GM19397 (cell line): ENCODE measurements around the gene FAM227A.
"Not testable (repeated sequence)": the region's sequence is repeated elsewhere in the genome, so short reads cannot be mapped to it uniquely, and the experiment has no call there.

Source experiments
- ATAC-seq: cut with Tn5 transposase; IDR thresholded peaks from one replicate; pipeline ENCODE4 v1.9.1; 2021; ENCODE audit warnings: mild to moderate bottlenecking, moderate library complexity; ENCODE audit not compliant: unreplicated experiment

The FAM227A gene

DNA sequence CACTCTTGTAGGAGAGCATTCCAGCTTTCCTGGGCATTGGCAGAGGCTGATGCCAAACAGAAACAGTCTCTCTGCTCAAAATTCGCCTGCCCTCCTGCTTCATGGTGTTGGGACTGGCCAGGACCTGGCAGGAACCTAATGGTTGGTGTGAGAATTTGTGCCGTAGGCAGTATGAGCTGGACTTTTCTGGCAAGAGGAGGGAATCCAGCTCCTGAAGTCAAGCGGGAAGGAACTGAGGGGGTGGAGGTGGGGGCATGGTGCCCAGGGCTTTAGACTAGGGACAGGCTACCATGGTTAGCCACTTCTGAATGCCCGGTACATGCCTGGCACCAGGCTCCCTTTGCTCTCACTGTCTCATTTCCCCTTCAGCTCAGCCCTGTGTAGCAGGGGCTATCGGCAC, 18.7 kb upstream of the FAM227A start:
- ATAC-seq = no peak

DNA sequence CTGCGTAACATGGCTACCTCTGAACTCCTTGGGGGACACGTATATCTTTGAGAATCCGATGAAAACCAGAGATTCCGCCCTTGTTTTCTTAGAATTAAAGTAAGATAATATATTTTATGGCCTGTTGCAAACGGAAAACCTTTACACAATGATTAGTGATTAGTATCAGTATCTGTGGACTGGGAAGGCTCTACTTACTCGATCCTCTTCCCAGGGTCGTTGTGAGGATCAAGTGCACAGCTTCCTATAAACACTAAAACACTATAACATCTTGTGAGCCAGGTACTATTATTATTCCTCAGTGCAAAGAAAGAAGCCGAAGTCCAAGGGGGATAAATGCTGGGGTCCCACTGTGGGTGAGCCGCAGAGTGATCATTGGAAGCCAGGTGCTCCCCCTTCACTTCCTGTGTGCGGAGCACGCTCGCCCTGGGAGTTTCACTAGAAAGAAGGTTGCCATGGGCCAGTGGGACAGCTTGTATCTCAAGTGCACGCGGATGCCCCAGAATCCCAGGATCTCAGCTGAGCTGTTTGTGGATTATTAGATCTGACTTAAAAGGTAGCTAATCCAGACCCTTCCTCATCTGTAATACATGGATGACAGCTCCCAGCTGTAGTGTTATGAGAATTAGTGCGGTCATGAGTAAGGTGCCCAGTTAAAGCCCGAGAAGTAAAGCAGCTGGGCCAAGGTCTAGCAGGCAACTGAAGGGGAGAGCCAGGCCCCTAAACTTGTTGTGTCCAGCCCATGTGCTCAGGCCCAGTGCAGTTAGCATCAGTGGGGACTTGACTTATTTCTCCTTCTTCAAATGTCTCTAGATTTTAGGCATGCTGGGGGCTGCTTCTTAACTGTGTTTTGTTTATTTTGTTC, 1.1 kb upstream of the FAM227A start:
- no peak for ATAC-seq

DNA sequence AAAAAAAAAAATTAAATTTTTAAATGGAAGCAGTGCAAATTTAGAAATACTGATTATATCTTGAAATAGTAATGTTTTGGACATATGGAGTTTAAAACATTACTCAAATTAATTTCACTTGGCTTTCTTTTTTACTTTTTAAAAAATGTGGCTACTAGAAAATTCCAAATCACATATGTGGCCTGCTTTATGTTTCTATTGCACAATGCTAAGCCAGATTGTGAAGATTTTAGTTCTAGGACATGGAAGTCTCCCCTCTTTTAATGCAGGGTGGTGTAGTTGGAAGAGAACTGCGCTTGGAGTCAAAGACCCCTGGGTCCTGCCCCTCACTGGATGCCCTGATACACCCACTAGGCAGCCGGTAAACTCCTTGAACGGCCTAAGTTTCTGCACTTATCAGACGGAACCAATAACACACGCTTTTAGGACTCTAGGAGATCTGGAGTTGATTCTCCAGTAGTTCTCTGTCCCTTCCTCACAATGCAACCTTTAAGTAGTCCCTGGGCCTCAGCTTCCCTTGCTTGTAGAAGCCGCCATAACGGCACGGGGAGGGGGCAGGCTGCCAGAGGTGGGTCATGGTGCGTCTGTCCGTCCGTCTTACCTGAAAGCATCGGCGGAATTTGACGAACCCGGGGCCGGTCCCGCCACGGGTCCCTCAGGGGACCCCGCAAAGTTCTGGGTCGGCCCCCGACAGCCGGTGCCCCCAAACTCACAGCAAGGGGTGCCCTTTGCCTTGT, 505 bp downstream of the FAM227A start:
- ATAC-seq = no peak

DNA sequence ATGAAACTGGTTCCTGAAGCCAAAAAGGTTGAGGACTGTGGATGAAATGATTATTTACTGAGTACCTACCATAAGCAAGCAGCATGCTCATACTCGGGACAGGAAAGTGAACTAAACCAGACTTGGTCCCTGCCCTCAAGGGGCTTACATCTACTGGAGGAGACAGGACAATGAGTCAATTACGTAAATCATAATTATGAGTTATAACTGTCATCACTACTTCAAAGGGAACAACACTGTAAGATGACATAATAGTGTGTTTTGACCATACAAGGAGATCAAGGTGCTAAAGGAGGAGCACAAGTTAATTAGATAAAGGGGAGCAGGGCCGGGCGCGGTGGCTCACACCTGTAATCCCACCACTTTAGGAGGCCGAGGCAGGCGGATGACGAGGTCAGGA, 2.5 kb downstream of the FAM227A start:
- no peak for ATAC-seq

DNA sequence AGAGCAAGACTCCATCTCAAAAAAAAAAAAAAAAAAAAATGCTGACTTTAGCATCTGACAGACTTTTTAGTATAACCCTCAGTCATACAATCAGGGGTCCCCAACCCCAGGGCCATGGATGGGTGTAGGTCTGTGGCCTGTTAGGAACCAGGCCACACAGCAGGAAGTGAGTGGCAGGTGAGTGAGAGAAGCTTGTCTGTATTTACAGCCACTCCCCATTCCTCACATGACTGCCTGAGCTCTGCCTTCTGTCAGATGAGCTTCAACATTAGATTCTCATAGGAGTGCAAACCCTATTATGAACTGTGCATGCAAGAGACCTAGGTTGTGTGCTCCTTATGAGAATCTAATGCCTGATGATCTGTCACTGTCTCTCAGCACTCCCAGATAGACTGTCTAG, 3.3 kb downstream of the FAM227A start:
- no peak for ATAC-seq

DNA sequence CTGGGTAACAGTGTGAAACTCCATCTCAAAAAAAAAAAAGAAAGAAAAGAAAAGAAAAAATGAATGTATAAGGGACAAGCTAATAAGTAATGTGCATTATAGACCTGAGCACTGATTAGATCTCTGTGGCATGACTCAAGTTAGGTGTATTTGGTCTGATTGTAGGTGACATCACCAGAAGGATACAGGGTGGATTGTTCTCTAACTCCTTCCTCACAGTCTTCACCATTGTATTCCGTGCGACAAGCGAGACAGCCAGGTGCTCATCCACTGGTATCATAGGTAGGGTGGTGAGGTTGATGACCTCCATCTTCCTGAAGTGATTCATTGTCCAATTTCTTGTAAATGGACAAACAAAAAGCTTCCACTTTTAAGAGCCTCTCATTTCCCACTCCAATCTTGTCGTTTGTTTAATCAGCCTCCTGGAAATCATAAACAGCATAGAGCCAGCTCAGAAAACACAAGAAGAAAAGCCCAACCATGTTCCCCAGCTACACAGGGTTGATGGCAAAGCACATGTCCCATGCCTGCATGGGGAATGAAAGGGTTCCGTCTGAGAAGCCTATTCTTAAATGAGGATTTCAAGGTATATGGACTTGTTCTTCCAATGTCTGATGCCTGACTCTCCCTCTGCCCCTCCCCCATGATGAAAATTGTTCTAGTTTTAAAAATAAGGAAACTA, 6.2 kb downstream of the FAM227A start:
- no peak for ATAC-seq

DNA sequence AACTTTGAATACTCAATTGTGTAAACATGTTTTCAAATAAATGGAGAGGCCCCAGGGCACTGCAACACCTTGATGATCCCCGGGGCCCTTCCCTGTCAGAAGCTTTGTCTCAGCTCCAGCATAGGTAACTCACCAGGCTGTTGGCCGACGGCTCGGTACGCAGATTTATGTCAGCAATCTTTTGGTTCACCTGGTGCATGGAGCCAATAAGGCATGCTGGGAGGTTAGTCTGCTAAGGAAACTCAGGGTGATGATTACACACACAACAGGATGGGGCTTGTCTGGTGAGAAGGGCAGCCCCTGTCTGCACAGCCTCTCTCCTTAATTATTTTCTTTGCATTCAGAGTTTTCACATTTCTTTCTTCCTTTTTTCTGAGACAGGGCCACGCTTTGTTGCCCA, 10.8 kb downstream of the FAM227A start:
- ATAC-seq = no peak

DNA sequence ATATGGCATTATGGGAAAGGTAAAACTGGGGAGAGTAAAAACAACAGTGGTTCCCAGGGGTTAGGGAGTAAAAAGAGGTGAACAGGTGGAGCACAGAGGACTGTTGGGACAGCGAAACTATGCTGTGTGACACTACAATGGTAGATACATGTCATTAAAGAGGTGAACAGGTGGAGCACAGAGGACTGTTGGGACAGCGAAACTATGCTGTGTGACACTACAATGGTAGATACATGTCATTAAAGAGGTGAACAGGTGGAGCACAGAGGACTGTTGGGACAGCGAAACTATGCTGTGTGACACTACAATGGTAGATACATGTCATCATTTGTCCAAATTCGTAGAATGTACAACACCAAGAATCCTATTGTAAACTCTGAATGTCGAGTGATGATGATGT, 11.9 kb downstream of the FAM227A start:
- not testable (repeated sequence) for ATAC-seq

DNA sequence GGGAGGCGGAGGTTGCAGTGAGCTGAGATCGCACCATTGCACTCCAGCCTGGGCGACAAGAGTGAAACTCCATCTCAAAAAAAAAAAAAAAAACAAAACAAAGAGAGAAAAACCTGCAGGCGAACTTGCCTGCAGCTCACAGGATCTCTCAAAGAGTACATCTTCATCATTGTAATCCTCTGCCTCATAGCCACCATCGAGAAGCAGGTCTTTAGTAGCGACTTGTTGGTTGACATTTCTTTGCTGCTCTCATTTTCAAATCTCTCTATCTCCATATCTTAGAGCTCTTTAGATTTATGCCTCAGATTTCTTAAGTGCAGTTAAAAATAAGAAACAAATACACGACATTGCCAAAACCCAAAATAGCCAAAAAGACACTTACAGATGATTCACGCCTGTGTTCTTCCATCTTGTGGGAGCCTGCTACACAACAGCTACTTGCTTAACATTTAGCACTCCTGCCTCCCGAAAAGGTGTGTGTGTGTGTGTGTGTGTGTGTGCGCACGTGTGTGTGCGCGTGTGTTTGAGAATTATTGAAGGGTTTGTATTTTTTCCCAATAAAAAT, 14.6 kb downstream of the FAM227A start:
- no peak for ATAC-seq

DNA sequence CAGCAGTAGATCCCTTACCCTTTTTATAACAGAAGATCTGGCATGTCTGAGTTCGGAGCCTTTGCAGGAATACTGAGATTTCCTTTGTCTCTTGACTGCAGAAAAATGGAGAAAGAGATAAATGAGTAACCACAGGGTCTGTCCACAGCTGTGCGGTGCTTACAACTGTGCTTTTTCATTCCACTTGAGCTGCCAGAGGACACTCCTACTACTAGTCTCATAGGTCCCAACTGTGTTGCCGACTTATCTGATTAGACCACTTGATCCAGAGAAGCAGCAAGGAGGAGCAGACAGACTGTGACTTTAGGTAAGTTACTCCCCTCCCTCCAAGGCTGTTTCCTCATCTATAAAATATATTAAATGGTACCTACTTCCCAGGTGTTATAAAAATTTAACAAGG, 17.5 kb downstream of the FAM227A start:
- ATAC-seq = no peak

DNA sequence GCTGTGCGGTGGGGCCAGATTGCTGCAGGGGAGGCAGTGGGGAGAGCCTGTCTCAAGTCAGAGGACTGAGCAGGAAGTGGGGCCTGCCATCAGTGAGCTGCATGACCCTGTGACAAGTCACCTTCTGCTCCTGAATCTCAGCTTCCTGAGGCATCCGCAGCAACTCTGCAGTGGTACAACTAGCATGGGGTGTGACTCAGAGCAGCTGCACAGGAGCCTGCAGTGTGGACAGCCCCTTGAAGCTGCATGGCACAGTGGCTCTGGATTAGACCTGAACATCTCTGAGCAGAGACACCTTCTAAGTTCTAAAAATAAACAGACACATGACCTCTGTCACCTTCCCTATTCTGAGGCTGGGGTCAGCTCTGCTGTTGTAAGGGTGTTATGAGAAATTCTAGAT, 18.0 kb downstream of the FAM227A start:
- no peak for ATAC-seq

DNA sequence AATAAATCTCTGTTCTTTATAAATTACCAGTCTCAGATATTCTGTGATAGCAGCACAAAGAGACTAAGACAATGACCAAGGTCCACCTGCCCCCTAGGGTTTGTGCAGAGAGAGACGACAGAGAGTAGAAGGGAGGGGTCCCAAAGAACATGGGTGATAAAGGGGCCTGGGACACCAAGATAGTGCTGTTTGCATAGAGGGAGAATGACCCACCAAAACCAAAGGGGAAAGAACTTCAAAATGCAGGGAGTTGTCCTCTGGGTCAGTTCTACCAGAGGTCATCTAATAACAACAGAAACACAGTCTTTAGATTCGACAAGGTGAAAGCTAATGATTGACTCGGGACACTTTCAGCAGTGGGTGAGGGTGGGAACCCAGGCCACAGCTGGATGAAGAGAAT, 23.7 kb downstream of the FAM227A start:
- ATAC-seq = no peak

DNA sequence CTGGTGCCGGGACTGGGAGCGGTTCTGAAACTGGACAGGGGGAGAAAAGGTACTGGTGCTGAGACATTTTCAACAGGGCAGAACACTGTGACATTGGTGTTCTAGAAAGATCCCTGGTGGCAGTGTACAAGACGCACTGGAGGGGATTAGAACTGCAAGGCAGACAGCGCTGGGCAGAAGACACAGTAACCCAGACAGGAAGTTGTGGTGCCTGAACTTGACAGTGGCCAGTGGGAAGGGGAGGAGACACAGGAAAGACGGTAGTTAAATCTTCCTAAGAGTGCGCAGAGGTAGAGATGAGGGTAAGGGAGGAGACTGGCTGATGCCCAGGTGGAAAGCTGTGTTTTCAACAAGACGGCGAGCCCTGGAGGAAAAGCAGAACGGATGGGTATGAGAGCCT, 24.5 kb downstream of the FAM227A start:
- no peak for ATAC-seq

DNA sequence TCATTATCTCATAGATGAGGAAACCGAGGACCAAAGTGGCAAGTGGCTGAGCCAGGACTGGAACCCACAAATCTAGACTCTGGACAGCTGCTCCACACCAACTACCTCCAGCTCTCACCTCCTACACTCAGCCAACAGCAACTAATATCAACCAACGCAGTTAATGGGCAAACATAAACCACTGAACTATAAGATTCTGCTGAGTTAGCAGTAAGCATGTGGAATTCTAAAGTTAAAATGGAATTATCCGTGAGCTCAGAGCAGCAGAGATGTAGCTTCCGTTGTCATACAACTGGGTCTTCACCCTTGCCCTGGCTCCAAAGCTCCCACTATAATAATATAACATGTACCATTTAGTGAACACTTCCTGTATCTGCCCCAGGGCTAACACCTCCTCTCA, 27.1 kb downstream of the FAM227A start:
- ATAC-seq = no peak

DNA sequence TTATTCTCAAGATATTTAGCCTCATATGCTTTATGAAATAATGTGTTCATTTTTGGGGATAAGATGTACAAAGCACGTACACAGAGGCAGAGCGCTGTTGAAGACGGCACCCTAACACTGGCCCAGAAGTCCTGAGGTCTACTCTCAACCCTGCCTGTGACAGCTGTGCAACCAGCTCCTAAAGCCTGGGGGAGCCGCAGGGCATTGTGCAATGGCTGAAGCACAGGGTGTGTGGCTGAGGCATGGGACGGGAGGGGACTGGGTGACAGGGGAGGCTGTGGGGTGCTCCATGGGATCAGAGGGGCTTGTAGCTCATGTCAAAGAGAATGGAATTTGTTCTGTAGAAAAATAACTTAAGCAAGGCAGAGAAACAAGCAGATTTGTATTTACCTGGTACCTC, 27.7 kb downstream of the FAM227A start:
- no peak for ATAC-seq

DNA sequence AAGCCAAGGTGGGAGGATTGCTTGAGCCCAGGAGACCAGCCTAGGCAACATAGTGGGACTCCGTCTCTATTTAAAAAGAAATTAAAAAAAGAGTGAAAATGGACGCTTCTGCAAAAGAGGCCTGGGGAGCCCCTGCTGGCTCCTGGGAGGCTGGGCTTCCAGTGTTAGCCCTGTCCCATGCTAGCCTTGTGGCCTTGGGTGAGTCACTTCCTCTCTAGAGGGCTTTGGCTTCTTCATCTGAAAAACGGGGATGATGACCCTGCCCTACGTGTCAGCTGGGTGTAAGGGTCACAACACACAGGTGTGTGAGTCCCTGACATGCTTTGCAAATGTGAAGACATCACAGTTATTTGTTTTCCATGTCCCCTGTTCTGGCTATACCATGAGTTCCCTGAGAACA, 32.8 kb downstream of the FAM227A start:
- no peak for ATAC-seq

DNA sequence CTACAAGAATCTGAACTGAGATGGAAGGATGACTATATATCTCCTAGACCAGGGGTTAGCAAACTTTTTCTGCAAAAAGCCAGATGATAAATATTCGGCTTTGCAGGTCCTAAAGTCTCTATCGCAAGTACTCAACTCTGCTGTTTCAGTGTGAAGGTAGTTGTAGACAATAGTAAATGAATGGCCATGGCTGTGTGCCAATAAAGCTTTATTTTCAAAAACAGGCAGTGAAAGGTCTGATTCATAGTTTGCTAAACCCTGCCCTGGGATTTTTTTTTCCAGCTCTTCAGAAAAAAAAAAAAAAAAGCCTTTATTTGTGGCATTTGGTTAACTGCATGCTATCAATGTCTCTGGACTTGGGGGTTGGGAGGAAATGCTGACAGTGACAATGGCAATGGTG, 37.5 kb downstream of the FAM227A start:
- no peak for ATAC-seq

DNA sequence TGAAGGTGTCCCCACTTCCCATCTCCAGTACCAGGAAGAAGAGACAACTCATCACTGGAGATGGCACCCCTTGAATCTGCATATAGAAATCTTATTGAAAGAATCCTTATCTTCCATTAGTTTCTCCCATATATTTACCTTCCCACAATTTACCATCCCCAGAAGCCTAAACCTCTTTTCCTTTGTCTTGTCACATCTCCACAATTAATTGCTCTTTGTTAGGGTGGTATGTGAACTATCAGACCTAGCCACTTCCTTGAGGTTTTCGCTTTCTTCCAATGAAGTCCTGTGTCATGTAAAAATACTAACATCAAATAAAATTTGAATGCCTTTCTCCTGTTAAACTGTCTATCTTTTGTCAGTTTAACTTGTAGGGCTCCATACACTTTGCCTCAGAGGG, 37.9 kb downstream of the FAM227A start:
- no peak for ATAC-seq

DNA sequence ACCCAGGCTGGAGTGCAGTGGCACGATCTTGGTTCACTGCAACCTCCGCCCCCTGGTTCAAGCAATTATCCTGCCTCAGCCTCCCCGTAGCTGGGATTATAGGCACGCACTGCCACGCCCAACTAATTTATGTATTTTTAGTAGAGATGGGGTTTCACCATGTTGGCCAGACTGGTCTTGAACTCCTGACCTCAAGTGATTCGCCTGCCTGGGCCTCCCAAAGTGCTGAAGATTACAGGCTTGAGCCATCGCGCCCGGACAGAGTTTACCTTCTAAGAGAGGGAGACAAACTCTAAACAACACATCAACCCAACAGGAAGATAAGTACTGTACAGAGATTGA, 41.2 kb downstream of the FAM227A start:
- ATAC-seq = not testable (repeated sequence)

DNA sequence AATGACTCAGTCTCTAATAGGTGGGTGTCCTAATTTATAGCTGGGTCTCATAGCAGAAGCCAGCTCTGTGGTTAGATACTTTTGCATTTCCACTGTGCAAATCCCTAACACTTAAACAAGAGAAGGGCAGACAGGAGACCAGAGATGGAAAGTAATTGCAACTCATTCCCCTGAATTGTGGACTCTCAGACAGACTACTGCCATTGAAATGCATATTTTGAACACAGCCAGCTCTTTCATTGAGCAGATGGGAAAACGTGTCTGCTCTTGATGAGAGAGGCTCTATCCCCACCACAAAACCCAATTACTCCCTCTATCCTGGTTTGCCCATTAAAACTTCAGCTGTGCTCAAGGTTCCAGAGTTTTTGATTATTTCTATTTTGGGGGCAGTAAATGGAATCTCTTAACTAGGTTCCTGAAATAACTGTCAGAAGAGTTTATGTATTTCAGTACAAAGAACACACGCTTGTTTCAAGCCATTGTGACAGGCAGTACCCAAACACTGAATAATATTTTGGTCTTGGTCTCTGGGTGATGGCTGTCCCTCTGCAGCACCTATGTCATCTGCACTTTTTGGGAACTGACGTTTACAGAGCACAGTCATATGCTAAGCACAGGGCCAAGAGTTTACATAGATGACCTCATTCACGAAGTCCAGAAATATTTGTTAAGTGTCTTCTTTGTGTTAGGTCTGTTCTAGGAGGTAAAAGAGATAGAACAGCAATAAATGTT, 41.7 kb downstream of the FAM227A start:
- no peak for ATAC-seq

DNA sequence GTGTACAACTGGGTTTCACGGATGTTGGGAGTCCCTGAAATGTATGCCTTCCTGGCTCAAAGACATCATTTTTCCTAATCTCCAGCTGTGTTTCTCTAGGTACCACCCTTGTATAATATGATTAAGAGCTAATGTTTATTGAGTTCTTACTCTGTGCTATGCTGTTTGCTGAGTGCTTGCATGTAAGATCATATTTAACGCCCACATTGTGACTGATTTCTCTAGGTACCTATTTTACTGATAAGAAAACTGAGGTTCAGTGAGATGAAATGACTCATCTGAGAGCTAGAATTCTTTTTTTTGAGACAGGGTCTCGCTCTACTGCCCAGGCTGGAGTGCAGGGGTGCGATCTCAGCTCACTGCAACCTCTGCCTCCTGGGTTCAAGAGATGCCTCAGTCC, 42.6 kb downstream of the FAM227A start:
- ATAC-seq = no peak
